Astrocyte of the spinal cord (primary cell): ENCODE data around the gene FFAR4.
A peak's percentile ranks its signal among the peaks of the same experiment; 100 is the strongest.
"Not testable (repeated sequence)": the region's sequence is repeated elsewhere in the genome, so short reads cannot be mapped to it uniquely, and the experiment has no call there.

ENCODE experiments used
- DNase-seq: peaks from one replicate; pipeline ENCODE4 v3.0.0; 2011; ENCODE audit warnings: low read depth, low spot score
- H3K4me3 ChIP-seq: 2 replicates; pipeline ENCODE4 v1.5.1; 2011; ENCODE audit warnings: low read depth, mild to moderate bottlenecking, low read length, moderate library complexity
- CTCF ChIP-seq: IDR thresholded peaks from 2 replicates; pipeline ENCODE4 v1.5.1; 2012; ENCODE audit warnings: low read depth, mild to moderate bottlenecking, low read length, inconsistent platforms
- in situ Hi-C: cut with HindIII; loops from 2 replicates; pipeline ENCODE4 v1.10.0; 2017; ENCODE audit warnings: low sequenced_read_pairs

Gene FFAR4

GRCh38 chr10:93566435-93567276 is at the start of gene FFAR4:
Gene FFAR4, plus strand, starts transcription at chr10:93566665. Its CDS starts 56 bp downstream, at chr10:93566721.
- TF ChIP-seq CTCF: no peak
- no peak within 1 kb of the TSS for H3K4me3 ChIP-seq
- no peak for DNase-seq
- in situ Hi-C loops: no loop called here

- TF ChIP-seq CTCF: no peak
- no peak overlapping the region for H3K4me3 ChIP-seq
- in situ Hi-C loops: no loop called here
- DNase-seq: no peak
Measured at GRCh38 chr10:93518531-93518930, 47.9 kb upstream of the FFAR4 start.

- DNase-seq: no peak
- TF ChIP-seq CTCF: no peak
- no peak overlapping the region for H3K4me3 ChIP-seq
- in situ Hi-C loops: no loop called here
Measured at GRCh38 chr10:93535293-93535692, 31.2 kb upstream of the FFAR4 start.

GRCh38 chr10:93540871-93541270 is 25.6 kb upstream of the FFAR4 start:
- DNase-seq, H3K4me3 ChIP-seq, in situ Hi-C loops: not testable (repeated sequence)

GRCh38 chr10:93541402-93542357 is 24.8 kb upstream of the FFAR4 start:
- no peak overlapping the region for H3K4me3 ChIP-seq
- in situ Hi-C loops: no loop called here
- peak; percentile 29 for DNase-seq
- TF ChIP-seq CTCF: peak; percentile 90

- in situ Hi-C loops: no loop called here
- peak; percentile 12 for DNase-seq
- no peak for TF ChIP-seq CTCF
- no peak overlapping the region for H3K4me3 ChIP-seq
Measured at GRCh38 chr10:93542358-93542791, 24.1 kb upstream of the FFAR4 start.

- in situ Hi-C loops, H3K4me3 ChIP-seq, DNase-seq: not testable (repeated sequence)
Measured at GRCh38 chr10:93546995-93547394, 19.5 kb upstream of the FFAR4 start.
